NCI-H1092 treated with DMSO at 0.1 percent for 48 hours (cell line): ENCODE measurements around the gene MAST4.
"Not testable (repeated sequence)": the region's sequence is repeated elsewhere in the genome, so short reads cannot be mapped to it uniquely, and the experiment has no call there.

Experiments
- DNase-seq: peaks from one replicate; lab custom pipeline; 2025; lab: John Stamatoyannopoulos, UW

Gene MAST4

GRCh38 chr5:66743344-66743743 is 147.2 kb downstream of the MAST4 start:
- DNase-seq: no peak

- DNase-seq: no peak
Measured at GRCh38 chr5:66744040-66744439, 147.8 kb downstream of the MAST4 start.

- DNase-seq: no peak
Measured at GRCh38 chr5:66745297-66745696, 149.1 kb downstream of the MAST4 start.

GRCh38 chr5:66747607-66748006 is 151.4 kb downstream of the MAST4 start:
- DNase-seq: no peak

- DNase-seq: not testable (repeated sequence)
Measured at GRCh38 chr5:66752668-66753067, 156.5 kb downstream of the MAST4 start.

GRCh38 chr5:66757219-66757833 is 161.1 kb downstream of the MAST4 start:
- peak; percentile 36 for DNase-seq

- no peak for DNase-seq
Measured at GRCh38 chr5:66757834-66758371, 161.7 kb downstream of the MAST4 start.

GRCh38 chr5:66769030-66769733 is 173.0 kb downstream of the MAST4 start:
- DNase-seq: no peak

GRCh38 chr5:66769839-66770617 is 173.8 kb downstream of the MAST4 start:
- DNase-seq: peak; percentile 16

- no peak for DNase-seq
Measured at GRCh38 chr5:66777868-66778267, 181.7 kb downstream of the MAST4 start.

- DNase-seq: no peak
Measured at GRCh38 chr5:66779528-66779927, 183.3 kb downstream of the MAST4 start.

GRCh38 chr5:66788556-66788955 is 192.4 kb downstream of the MAST4 start:
- DNase-seq: no peak

- DNase-seq: no peak
Measured at GRCh38 chr5:66789434-66789833, 193.2 kb downstream of the MAST4 start.

GRCh38 chr5:66793049-66793448 is 196.9 kb downstream of the MAST4 start:
- DNase-seq: peak; percentile 3

- peak; percentile 83 for DNase-seq
Measured at GRCh38 chr5:66795682-66796081, 199.5 kb downstream of the MAST4 start.

GRCh38 chr5:66796305-66797292 is 200.4 kb downstream of the MAST4 start:
- peak; percentile 81 for DNase-seq

GRCh38 chr5:66802941-66803340 is 206.7 kb downstream of the MAST4 start:
- DNase-seq: no peak

- no peak for DNase-seq
Measured at GRCh38 chr5:66805514-66806430, 209.6 kb downstream of the MAST4 start.

- peak; percentile 6 for DNase-seq
Measured at GRCh38 chr5:66807743-66808142, 211.6 kb downstream of the MAST4 start.

GRCh38 chr5:66808663-66809062 is 212.5 kb downstream of the MAST4 start:
- DNase-seq: no peak
